GM21717 (cell line): ENCODE measurements around the gene S100A14.
"Not testable (repeated sequence)": the region's sequence is repeated elsewhere in the genome, so short reads cannot be mapped to it uniquely, and the experiment has no call there.

Experiments used
- ATAC-seq: cut with Tn5 transposase; IDR thresholded peaks from one replicate; pipeline ENCODE4 v1.9.1; 2021; ENCODE audit warnings: mild to moderate bottlenecking, moderate library complexity; ENCODE audit not compliant: unreplicated experiment

S100A14 gene

DNA sequence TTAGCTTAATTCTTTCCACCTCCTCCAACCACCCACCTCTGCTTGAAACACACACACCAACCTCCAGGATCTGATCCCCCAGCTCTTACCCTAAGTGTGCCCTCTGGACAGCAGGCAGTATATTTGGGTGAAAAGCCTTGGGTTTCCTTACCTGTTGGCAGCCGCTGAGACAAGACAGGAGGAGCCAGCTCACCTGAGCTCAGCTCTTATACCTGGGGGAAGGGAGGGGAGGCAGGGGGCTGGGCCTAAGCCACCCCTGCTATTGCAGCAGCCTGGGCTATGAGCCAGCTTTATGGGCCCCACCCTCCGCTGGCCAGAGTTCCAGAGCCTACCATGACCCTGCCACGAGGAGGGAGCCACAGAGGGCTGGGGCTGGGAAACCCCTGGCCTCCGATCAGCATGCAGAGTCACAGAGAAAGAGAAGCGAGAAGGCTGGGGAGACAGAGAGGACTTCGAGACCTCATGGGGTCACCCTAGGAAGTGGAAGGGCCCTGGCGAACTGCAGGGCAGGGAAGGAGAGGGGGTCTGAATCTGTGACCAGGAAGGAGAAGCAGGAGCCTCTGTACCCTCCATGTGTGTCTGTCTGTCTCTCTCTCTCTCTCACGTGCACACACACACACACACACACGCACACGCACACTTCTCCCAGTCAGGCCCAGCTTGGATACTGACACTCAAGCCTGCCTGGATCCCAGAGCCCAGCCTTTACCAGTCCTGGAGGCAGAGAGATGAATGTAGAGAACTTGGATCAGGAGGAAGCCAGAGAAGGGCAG lies at the start of gene S100A14:
S100A14 (minus strand) TSS at position 182 of the 773 bp plus-strand sequence. CDS start 467 bp downstream, outside the sequence.
- ATAC-seq, result no peak

DNA sequence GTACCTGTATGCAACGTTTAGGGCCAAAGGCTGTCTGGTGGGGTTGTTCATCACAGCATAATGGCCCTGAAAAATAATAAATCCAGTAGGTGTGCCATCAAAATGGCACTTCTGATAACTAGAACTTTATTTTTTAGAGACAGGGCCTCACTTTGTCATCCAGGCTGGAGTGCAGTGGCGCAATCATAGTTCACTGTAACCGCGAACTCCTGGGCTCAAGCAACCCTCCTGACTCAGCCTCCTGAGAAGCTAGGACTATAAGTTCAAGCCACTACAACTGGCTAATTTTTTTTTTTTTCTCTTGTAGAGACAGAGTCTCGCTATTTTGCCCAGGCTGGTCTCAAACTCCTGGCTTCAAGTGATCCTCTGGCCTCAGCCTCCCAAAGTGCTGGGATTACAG lies 47.1 kb upstream of the S100A14 start:
- ATAC-seq, result no peak

DNA sequence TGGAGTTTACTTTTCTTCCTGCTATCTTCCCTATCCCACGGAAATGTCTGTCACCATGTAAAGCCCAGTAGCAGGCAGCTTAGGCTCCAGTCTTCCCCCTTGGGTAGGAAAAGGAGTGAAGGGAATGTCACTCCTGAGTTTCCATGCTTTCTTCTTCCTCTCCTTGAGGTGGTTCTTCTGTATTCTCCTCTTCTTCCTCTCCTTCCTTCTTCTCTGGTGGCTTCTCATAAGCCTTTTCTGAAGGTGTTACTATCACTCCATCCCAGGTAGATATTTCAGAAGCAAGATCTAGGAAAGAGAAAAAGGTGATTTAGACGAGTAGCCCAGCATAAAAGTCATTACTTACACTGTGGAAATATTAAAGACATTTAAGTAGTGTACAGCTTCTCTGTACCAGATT lies 46.1 kb upstream of the S100A14 start:
- ATAC-seq, result no peak

DNA sequence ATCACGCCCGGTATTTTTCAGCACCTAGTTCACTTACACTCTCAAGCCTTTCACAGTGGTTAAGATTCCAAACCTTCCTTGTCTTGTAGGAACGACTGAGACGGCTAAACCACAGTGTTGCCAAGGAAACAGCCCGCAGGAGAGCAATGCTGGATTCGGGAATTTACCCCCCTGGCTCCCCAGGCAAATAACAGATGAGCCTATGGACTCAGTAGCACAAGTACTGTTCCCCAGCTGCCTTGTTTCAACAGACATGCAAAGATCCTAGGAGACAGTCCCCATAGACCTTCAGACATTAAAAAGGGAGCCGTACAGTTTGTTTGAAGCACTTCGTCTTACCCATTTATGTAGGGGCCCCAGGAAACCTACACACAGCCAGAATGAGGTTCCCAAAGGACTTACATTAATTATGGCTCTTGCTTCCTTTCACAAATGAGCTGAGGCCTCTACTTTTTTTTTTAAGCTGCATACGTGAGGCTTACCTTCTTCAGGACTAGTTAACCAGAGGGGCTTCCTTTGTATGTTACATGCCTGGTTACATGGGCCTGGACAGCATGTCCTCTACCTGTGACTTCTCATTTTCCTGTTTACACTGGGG lies 45.1 kb upstream of the S100A14 start:
- no peak for ATAC-seq

DNA sequence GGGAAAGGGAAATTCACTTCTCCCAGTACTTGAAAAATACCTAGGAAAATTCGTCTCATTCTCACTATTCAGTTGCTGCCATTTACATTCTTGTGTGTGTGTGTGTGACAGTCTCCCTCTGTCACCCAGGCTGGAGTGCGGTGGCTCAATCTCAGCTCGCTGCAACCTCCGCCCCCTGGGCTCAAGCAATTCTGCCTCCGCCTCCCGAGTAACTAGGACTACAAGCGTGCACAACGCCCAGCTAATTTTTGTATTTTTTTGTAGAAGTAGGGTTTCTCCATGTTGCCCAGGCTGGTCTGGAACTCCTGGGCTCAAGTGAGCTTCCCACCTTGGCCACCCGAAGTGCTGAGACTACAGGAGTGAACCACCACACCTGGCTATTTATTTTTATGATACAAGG lies 43.5 kb upstream of the S100A14 start:
- no peak for ATAC-seq

DNA sequence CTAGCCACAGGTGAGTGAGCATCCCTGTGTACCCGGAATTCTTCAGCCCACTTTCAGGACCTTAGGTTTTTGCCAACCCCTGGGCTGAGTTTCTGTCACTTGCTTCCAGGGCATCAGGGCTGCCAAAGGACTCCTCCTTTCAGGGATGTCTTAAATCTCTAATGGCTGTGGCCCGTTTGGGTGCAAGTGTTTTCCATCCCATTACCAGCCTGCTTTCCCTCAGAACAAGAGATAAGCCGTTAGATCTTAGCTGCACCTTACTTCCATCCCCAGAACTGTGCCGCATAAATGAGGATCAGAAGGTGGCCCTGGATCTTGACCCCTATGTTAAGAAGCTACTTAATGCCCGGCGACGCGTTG lies 43.0 kb upstream of the S100A14 start:
- no peak for ATAC-seq

DNA sequence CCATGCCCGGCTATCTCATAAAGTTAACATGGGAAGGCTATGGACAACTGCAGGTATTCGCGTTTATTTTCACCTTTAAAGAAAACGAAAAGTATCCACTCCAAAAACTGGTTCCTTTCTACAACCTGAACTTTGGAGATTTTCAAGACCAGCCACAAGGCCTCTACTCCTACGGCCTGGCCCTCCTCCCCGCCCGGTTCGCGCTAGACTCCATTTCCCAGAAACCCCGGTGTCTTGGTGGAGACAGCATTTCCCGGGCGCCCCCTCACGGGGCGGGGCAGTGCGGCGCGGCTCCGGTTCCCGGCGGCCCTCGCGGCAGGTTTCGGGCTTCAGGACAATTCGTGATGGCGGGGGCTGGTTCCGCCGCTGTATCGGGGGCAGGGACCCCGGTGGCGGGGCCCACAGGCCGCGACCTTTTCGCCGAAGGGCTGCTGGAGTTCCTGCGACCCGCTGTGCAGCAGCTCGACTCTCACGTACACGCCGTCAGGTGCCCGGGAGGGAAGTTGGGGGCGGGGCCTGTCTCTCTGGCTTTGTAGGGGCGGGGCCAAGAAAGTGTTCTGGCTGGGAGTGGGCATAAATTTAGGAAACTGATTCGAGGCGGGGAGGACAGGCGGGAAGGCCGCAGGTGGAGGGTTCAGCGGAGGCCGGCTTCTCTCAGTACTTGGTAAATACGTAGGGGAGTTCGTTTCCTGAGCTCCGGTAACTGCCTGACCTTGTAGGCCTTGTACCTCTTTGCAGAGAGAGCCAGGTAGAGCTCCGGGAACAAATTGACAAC lies 42.5 kb upstream of the S100A14 start, which contains the start of gene SNAPIN:
SNAPIN (plus strand) TSS at position 304 of the 775 bp plus-strand sequence; CDS start at position 345, 41 bp downstream.
- ATAC-seq, result peak; percentile 88

DNA sequence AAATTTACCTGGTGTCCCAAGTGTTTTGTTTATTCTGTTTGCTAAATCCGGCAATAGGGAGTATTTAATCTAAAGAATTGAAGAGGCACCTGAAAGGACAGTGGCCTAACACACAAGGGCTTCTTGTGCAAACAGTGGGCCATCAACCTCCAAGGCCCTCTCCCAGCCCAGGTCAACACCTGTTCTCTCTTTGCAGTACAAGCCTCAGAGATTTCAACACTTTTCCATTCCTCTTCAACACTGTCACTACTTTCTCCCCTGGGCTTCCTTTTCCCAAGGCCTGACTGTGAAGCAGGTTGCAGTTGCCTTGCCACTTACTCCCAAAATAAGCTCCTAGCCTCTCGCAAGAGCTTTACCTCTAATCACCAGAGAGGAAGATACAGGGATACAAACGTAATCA lies 39.2 kb upstream of the S100A14 start:
- no peak for ATAC-seq

DNA sequence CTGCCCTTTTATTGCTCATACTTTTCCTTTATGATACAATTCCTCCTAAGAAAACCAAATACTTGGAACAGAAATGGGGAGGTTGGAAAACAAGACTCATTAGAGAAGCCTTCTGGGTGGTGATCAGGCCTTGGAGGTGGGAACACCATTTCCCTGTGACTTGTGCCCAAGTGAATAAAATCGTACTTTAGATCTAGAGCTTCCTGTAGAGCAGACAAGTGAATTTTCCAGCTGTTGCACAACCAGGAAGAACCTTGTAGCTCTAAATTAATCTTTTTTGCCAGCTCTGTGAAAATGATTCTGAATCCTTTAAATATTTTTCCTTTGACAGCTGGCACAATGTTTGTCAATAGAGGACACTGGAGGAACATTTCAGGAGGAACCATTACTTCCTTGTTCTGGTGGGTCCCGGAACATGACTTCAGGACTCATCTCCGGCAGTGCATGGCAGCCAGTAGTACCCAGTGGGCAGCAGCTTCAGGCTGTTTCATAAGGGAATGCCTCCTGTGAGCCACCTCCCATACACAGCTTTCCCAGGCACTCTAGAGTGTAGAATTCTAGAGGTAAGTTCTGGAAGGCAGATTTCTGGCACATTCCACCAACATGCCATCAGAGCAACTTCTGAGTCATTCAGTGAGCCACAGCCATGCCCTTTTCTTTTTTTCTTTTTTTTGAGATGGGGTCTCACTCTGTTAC lies 36.8 kb upstream of the S100A14 start:
- ATAC-seq, result no peak

DNA sequence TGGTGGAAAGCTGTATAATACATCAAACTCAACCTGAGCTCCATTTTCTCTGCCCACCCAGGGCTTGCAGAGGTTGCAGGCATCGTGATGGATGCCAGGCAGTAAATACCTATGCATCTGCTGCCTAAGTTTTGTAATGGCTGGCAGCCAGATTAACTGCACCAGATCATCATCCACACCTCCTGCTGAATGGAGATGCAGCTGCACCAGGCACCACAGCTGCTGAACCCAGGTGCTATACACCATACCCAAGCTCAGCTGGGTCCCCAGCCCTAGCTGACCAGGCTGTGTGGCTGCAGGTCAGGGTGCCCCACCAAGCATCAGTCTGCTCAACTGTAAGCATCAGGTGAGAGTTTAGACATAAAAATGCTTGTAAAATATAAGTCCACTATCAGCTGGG lies 35.6 kb upstream of the S100A14 start:
- no peak for ATAC-seq

DNA sequence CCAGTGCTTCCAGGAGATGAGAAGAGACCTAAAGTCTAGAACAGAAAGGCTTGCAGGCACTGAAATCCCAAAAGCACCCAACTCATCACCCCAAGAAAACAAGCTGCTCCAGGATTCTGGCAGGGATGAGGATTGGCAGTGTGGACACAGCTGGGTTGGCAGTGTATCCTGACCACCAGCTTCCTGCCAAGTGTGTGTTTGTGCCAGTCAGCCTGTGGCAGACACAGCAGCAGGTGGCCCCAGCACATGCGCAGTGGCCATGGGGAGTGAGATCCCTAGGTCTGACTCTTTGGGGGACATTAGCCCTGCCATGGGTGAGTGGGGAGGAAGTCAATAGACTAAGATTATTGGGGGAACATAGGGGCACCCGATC lies 33.7 kb upstream of the S100A14 start:
- ATAC-seq, result no peak

DNA sequence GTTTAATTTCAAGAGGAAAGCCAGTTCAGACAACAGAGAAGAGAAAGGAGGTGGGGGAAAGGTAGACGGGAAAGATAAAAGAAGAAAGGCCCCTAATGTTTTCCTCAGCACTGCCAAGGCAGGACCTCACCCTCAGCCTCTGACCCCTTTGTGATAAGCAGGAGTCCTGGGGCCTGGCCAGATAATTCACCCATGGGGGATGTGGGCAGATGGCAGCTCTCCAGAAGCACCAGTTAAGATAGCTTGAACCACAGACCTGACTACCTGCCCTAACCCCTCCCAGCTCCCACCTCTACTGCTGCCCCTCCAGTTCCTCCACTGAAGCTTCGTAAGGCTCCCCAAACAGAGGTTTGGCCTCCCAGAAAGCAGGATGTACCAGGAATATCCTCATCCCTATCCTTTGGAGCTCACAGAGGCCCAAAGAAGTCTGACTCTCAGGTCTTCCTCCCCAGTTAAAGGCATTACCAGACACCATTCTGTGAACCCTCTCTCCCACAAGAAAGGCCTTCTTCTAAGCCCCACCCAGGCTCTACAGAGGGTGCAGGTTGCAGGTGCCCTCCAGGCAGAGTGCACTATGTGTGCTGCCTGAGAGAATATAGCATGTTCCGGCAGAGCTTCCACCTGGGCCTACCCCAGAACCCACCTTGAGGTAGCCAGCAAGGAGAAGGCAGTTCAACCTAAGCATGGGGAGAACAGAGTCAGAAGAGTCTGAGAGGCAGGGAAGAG lies 33.2 kb upstream of the S100A14 start:
- ATAC-seq, result no peak

DNA sequence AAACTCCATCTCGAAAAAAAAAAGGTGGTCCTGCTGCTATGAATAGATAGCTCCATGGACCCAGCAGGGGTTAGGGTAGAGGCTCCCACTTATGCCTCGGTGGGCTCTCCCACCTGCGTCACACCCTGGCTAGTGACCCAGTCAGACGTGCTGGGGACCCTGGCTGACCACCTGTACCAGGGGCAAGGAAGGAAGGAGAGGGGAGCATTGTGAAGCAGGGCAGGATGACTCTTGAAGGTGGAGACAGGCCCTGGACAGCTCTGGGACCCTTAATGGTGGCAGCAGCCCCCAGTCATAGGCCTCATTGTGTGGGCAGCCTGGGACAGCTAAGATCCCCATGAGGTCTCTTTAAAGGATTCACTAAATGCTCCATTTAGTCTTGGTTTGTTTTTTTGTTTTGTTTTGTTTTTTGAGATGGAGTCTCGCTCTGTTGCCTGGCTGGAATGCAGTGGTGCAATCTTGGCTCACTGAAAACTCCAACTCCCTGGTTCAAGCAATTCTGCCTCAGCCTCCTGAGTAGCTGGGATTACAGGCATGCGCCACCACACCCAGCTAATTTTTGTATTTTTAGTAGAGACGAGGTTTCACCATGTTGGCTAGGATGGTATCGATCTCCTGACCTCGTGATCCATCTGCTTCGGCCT lies 32.0 kb upstream of the S100A14 start:
- no peak for ATAC-seq

DNA sequence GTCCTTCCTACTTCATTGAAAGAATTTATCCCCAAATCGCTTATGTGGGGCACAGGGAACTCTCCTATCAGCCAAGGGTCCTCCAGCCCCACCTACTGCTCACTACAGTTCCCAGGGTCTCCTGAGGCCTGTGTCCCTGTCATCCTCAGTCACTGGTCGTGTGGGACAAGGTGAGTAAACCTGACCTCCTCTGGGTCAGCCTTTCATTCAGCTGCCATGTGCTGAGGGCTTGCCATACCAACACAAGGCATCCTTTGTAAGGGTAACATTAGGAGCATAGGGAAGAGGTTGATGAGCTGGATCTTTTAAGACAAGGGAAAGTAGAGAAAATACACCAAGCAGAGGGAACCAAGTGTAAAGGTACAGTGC lies 31.2 kb upstream of the S100A14 start:
- ATAC-seq, result no peak

DNA sequence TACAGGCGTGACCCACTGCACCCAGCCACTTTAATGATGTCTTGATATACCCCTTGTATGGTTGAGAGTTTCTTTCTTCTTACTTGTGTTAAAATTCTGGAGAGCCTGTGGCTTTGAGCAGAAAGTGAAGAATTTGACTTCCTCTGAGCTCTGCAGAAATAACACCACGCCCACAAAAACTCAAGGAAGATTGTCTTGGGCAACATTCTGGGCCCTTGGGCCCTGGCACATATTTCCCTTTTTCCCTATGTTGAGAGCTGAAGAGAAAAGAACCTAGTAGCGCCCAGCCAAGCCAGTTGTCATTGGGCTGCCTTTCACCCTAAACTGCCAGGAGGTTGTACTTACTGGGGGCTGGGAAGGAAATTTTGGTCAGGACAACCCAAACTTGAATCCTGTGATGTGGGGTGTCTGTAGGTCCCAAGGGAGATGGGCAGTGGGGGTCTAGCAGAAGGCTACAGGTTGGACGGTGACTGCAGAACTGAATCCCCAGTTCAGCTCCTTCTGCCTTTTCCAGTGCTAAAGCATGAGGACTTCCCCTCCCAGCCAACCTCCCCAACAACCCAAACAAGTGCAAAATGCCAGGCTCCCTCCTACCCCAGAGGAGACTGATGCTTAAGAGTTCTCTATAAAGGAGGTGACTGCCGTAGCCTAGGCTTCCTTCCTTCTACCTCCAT lies 30.7 kb upstream of the S100A14 start:
- no peak for ATAC-seq

DNA sequence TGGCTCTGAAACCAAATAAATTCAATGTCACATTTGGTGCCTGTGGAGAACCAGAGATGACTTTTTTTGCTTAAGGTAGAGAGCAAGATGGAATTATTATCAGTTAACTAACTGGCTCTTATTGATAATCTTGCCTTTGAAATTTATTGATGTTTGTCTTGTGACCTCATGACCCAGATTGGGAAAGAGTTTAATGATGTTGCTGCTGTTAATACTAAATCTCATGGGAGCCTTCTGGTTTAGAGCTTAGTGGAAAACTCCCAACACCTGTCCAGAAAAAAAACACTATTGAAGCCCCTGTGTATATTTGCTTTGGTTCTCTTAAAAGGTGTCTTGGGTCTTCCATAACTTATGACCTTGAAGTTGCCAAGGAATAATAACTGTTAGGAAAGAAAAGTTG lies 27.7 kb upstream of the S100A14 start:
- no peak for ATAC-seq

DNA sequence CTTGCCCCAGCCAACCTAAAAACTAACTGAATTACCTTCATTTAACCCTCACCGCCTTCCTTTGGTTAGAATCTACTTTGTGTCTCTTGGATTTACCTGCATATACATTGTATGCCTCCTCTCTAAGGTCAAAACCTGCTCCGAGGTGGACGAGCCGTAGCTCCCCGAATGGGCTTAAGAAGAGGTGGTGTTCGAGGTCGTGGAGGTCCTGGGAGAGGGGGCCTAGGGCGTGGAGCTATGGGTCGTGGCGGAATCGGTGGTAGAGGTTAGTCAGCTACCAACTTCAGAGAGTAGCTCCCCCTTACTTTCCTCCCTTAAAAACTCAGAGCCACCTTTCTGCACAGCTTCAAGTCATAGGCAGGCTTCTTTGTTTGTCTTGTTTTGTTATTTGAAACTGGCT lies 27.0 kb upstream of the S100A14 start:
- ATAC-seq, result no peak

DNA sequence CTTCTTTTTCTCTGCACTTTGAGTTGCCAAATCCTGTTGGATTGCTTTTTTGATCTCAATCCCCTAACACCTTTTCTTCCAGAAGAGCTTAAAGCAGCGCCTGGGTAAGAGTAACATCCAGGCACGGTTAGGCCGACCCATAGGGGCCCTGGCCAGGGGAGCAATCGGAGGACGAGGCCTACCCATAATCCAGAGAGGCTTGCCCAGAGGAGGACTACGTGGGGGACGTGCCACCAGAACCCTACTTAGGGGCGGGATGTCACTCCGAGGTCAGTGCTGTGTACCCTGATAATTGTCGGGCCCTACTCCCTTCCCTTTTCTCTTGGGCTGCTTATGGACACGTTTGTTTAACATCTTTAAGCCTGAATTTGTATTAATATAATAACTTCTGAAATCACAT lies 26.0 kb upstream of the S100A14 start:
- ATAC-seq, result no peak

DNA sequence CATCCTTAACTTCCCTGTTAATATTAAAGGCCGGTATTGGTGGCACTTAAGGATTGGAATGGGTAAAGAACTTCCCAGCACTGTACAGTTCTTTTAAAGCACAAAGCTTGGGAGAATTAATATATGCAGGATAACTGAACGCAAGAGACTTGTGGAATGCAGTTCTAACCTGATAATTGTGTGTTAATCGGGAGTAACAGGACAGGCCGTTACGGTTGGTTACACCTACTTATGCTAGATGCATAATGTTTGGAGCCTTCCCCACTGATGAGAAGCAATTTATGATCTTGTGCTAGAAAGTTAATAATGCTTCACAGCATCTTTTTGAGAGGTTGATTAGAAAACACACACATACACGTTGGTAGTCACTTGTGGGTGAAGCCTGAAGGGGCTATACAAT lies 24.7 kb upstream of the S100A14 start:
- ATAC-seq, result no peak

DNA sequence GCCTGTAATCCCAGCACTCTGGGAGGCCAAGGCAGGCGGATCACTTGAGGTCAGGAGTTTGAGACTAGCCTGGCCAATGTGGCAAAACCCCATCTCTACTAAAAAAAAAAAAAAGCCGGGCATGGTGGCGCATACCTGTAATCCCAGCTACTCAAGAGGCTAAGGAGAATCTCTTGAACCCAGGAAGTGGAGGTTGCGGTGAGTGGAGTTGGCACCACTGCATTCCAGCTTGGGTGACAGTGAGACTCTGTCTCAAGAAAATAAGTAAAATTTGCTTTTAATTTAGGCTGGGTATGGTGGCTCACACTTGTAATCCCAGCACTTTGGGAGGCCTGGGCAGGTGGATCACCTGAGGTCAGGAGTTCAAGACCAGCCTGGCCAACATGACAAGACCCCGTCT lies 24.1 kb upstream of the S100A14 start:
- not testable (repeated sequence) for ATAC-seq
